HG02884 (cell line): ENCODE measurements around the gene GMPPA.

Source experiments
- ATAC-seq: cut with Tn5 transposase; IDR thresholded peaks from one replicate; pipeline ENCODE4 v1.9.1; 2021; ENCODE audit warnings: mild to moderate bottlenecking, moderate library complexity; ENCODE audit not compliant: unreplicated experiment

GMPPA gene

GRCh38 chr2:219501849-219502248 is 3.2 kb downstream of the GMPPA start:
- ATAC-seq: no peak

GRCh38 chr2:219502618-219503017 is 3.9 kb downstream of the GMPPA start:
- ATAC-seq: no peak

GRCh38 chr2:219505585-219505984 is 6.9 kb downstream of the GMPPA start:
- ATAC-seq: no peak

- no peak for ATAC-seq
Observed at GRCh38 chr2:219506153-219506801, 7.6 kb downstream of the GMPPA start.

- ATAC-seq: no peak
Observed at GRCh38 chr2:219506802-219507526, 8.3 kb downstream of the GMPPA start.

GRCh38 chr2:219507581-219508443 is 9.1 kb downstream of the GMPPA start:
- no peak for ATAC-seq

- ATAC-seq: no peak
Observed at GRCh38 chr2:219508444-219508734, 9.7 kb downstream of the GMPPA start.

- peak; percentile 8 for ATAC-seq
Observed at GRCh38 chr2:219508971-219509779, 10.5 kb downstream of the GMPPA start.

GRCh38 chr2:219509780-219510511 is 11.3 kb downstream of the GMPPA start:
- ATAC-seq: peak; percentile 60

GRCh38 chr2:219510512-219511135 is 11.9 kb downstream of the GMPPA start:
- ATAC-seq: no peak

GRCh38 chr2:219511547-219512325 is 13.0 kb downstream of the GMPPA start:
- ATAC-seq: no peak

GRCh38 chr2:219512524-219513216 is 14.0 kb downstream of the GMPPA start:
- no peak for ATAC-seq

- no peak for ATAC-seq
Observed at GRCh38 chr2:219513787-219514186, 15.1 kb downstream of the GMPPA start.

- no peak for ATAC-seq
Observed at GRCh38 chr2:219514196-219514761, 15.6 kb downstream of the GMPPA start, which contains the start of gene ASIC4. Gene ASIC4 (plus strand): TSS chr2:219514482. CDS start chr2:219514725, 243 bp downstream.

- ATAC-seq: no peak
Observed at GRCh38 chr2:219514836-219515235, 16.1 kb downstream of the GMPPA start.

- ATAC-seq: no peak
Observed at GRCh38 chr2:219515874-219516629, 17.4 kb downstream of the GMPPA start.

- no peak for ATAC-seq
Observed at GRCh38 chr2:219516888-219517287, 18.2 kb downstream of the GMPPA start.
